Limb (tissue), 2 donors: ENCODE data around the gene BBOF1.

Experiments
- DNase-seq, 2 donors: peaks; one replicate each; pipeline ENCODE4 v3.0.0-alpha.2; 2016; ENCODE audit errors: extremely low spot score in 2 of 2

Gene BBOF1

GRCh38 chr14:74022346-74022745, 3.2 kb downstream of the BBOF1 start:
- no peak for DNase-seq

- DNase-seq: no peak
Measured at GRCh38 chr14:74029136-74029535, 10.0 kb downstream of the BBOF1 start.

GRCh38 chr14:74034572-74034971, 15.4 kb downstream of the BBOF1 start:
- DNase-seq: no peak

- no peak for DNase-seq
Measured at GRCh38 chr14:74035556-74035955, 16.4 kb downstream of the BBOF1 start.

GRCh38 chr14:74038020-74038859, 19.1 kb downstream of the BBOF1 start:
- peak in 1 of 2 donors; percentile 59 for DNase-seq

GRCh38 chr14:74042296-74042695, 23.1 kb downstream of the BBOF1 start:
- DNase-seq: no peak

GRCh38 chr14:74045522-74045921, 26.4 kb downstream of the BBOF1 start:
- DNase-seq: no peak

GRCh38 chr14:74048281-74048680, 29.1 kb downstream of the BBOF1 start:
- no peak for DNase-seq

GRCh38 chr14:74049876-74050495, 30.8 kb downstream of the BBOF1 start:
- no peak for DNase-seq

- DNase-seq: no peak
Measured at GRCh38 chr14:74062809-74063150, 43.6 kb downstream of the BBOF1 start.

- no peak for DNase-seq
Measured at GRCh38 chr14:74064426-74064825, 45.3 kb downstream of the BBOF1 start.

GRCh38 chr14:74064883-74065282, 45.7 kb downstream of the BBOF1 start:
- DNase-seq: no peak

GRCh38 chr14:74065746-74066575, 46.8 kb downstream of the BBOF1 start:
- DNase-seq: no peak

- DNase-seq: no peak
Measured at GRCh38 chr14:74077401-74077800, 58.3 kb downstream of the BBOF1 start.

GRCh38 chr14:74080820-74081460, 61.8 kb downstream of the BBOF1 start:
- DNase-seq: no peak

- no peak for DNase-seq
Measured at GRCh38 chr14:74081491-74081890, 62.3 kb downstream of the BBOF1 start.

GRCh38 chr14:74083161-74083560, 64.0 kb downstream of the BBOF1 start:
- DNase-seq: no peak

- DNase-seq: no peak
Measured at GRCh38 chr14:74083784-74084276, 64.7 kb downstream of the BBOF1 start.

GRCh38 chr14:74084277-74085046, 65.3 kb downstream of the BBOF1 start, which contains the start of the genes ALDH6A1 and LIN52:
Gene ALDH6A1, minus strand, starts transcription at chr14:74084453. Its CDS starts 59 bp downstream, at chr14:74084394.
Gene LIN52, plus strand, starts transcription at chr14:74084956. Its CDS starts 19 bp downstream, at chr14:74084975.
- DNase-seq: peak; percentile 99 to 100

- DNase-seq: no peak
Measured at GRCh38 chr14:74085047-74085637, 66.0 kb downstream of the BBOF1 start.
